ENCODE measurements around the gene RAB6B. TPM values are rescaled to one million over a fixed set of nuclear protein-coding genes. Genes with fewer than 3 reads are reported as not detected.

Gene RAB6B
- total RNA-seq, 1 experiment from 2014 or later: 0.86 TPM

- no TSS peak for BruUV-seq (replicated peaks)
- DNase-seq (ENCODE audit: low spot score): no peak
- ChIA-PET POLR2A (ENCODE audit: low non-redundant PET) (no interaction called here), CTCF (no interaction called here)
- Histone ChIP-seq H3K36me3 (ENCODE audit: insufficient read depth, low read length, poor library complexity, severe bottlenecking) (no peaks in the 10 kb centered on the region), H3K9me3 (ENCODE audit: low read depth, low read length, poor library complexity, severe bottlenecking) (no peaks in the 10 kb centered on the region), H3K4me3 (ENCODE audit: low read depth, low read length, poor library complexity, severe bottlenecking) (no peak overlapping the region), H3K27me3 (replicated peaks; ENCODE audit: insufficient read depth, low read depth, low read length, poor library complexity) (no peaks in the 10 kb centered on the region), H3K27ac (ENCODE audit: low read depth, low read length, poor library complexity, severe bottlenecking) (no peak overlapping the region), H3K4me1 (ENCODE audit: insufficient read depth, low read length, poor library complexity, severe bottlenecking) (no peaks in the 10 kb centered on the region)
- no peak for TF ChIP-seq CTCF (conservative IDR thresholded peaks at IDR 0.05; ENCODE audit: low read depth, low read length)
- intact Hi-C loops (cut with micrococcal nuclease; ENCODE audit: unreplicated experiment): no loop called here
Observed at GRCh38 chr3:133836497-133837158, 59.1 kb downstream of the RAB6B start.

GRCh38 chr3:133835961-133836360 is 59.7 kb downstream of the RAB6B start:
- intact Hi-C loops (cut with micrococcal nuclease; ENCODE audit: unreplicated experiment): no loop called here
- no peaks in the 10 kb centered on the region for H3K9me3 ChIP-seq (ENCODE audit: low read depth, low read length, poor library complexity, severe bottlenecking)
- TF ChIP-seq CTCF (conservative IDR thresholded peaks at IDR 0.05; ENCODE audit: low read depth, low read length) (no peak), EZH2 (IDR thresholded peaks at IDR 0.05; ENCODE audit: borderline replicate concordance, low read depth, low read length, poor library complexity, severe bottlenecking) (no peak)
- ChIA-PET POLR2A (ENCODE audit: low non-redundant PET) (no interaction called here), CTCF (no interaction called here)
- H3K36me3 ChIP-seq (ENCODE audit: insufficient read depth, low read length, poor library complexity, severe bottlenecking): no peaks in the 10 kb centered on the region
- no peak overlapping the region for H3K27ac ChIP-seq (ENCODE audit: low read depth, low read length, poor library complexity, severe bottlenecking)
- no peak for DNase-seq (ENCODE audit: low spot score)
- no peaks in the 10 kb centered on the region for H3K27me3 ChIP-seq (replicated peaks; ENCODE audit: insufficient read depth, low read depth, low read length, poor library complexity)
- H3K4me3 ChIP-seq (ENCODE audit: low read depth, low read length, poor library complexity, severe bottlenecking): no peak overlapping the region
- no TSS peak for BruUV-seq (replicated peaks)
- no peaks in the 10 kb centered on the region for H3K4me1 ChIP-seq (ENCODE audit: insufficient read depth, low read length, poor library complexity, severe bottlenecking)

GRCh38 chr3:133835418-133835743 is 60.3 kb downstream of the RAB6B start:
- Histone ChIP-seq H3K27ac (ENCODE audit: low read depth, low read length, poor library complexity, severe bottlenecking) (no peak overlapping the region), H3K4me1 (ENCODE audit: insufficient read depth, low read length, poor library complexity, severe bottlenecking) (no peaks in the 10 kb centered on the region), H3K27me3 (replicated peaks; ENCODE audit: insufficient read depth, low read depth, low read length, poor library complexity) (no peaks in the 10 kb centered on the region), H3K36me3 (ENCODE audit: insufficient read depth, low read length, poor library complexity, severe bottlenecking) (no peaks in the 10 kb centered on the region), H3K4me3 (ENCODE audit: low read depth, low read length, poor library complexity, severe bottlenecking) (no peak overlapping the region), H3K9me3 (ENCODE audit: low read depth, low read length, poor library complexity, severe bottlenecking) (no peaks in the 10 kb centered on the region)
- TF ChIP-seq CTCF (conservative IDR thresholded peaks at IDR 0.05; ENCODE audit: low read depth, low read length) (no peak), EZH2 (IDR thresholded peaks at IDR 0.05; ENCODE audit: borderline replicate concordance, low read depth, low read length, poor library complexity, severe bottlenecking) (no peak)
- ChIA-PET POLR2A (ENCODE audit: low non-redundant PET) (no interaction called here), CTCF (no interaction called here)
- BruUV-seq (replicated peaks): no TSS peak
- no peak for DNase-seq (ENCODE audit: low spot score)
- intact Hi-C loops (cut with micrococcal nuclease; ENCODE audit: unreplicated experiment): no loop called here
